MM.1S (cell line): ENCODE data around the gene FBXO22.

Source experiments
- EZH2phosphoT487 ChIP-seq: fragments of 300-600 bp; sonication (generic); IDR thresholded peaks from 2 replicates; pipeline ENCODE4 v1.6.1; 2018; ENCODE audit warnings: antibody characterized with exemption, low read length
- TF ChIP-seq, protein P1 (sequence below): fragments of 300-600 bp; sonication (generic); IDR thresholded peaks from 2 replicates; pipeline ENCODE4 v1.5.1; 2016; ENCODE audit warnings: antibody characterized with exemption, low read length, mixed read lengths

DNA sequence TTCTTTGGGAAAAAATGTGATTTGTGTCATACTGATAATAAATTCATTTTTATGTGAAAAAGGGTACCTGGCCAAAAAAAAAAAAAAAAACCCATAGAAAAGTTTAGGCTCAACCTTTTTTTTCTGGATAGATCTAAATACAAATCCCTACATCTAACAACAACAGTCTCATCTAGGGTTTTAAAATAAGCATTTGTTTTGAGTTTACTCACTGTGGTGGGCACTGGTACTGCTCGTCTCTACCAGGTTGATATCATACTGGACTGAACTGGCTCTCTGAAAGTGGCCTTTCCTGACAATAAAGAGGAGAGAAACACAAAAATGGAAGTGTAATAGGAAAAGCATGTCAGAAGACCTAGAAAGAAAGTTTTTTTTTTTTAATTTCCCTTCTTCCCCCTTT is 52.0 kb downstream of the FBXO22 start:
- TF ChIP-seq EZH2phosphoT487, result no peak
- TF ChIP-seq, protein P1, sequence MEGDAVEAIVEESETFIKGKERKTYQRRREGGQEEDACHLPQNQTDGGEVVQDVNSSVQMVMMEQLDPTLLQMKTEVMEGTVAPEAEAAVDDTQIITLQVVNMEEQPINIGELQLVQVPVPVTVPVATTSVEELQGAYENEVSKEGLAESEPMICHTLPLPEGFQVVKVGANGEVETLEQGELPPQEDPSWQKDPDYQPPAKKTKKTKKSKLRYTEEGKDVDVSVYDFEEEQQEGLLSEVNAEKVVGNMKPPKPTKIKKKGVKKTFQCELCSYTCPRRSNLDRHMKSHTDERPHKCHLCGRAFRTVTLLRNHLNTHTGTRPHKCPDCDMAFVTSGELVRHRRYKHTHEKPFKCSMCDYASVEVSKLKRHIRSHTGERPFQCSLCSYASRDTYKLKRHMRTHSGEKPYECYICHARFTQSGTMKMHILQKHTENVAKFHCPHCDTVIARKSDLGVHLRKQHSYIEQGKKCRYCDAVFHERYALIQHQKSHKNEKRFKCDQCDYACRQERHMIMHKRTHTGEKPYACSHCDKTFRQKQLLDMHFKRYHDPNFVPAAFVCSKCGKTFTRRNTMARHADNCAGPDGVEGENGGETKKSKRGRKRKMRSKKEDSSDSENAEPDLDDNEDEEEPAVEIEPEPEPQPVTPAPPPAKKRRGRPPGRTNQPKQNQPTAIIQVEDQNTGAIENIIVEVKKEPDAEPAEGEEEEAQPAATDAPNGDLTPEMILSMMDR, result no peak
